GM12865 (cell line): ENCODE results near the gene TAB2.

Source experiments
- DNase-seq: peaks from one replicate; pipeline ENCODE4 v3.0.0; 2010; ENCODE audit warnings: low read depth
- H3K4me3 ChIP-seq: 2 replicates; pipeline ENCODE4 v1.5.1; 2011; ENCODE audit warnings: mild to moderate bottlenecking, low read depth, low read length, control low read depth
- CTCF ChIP-seq: IDR thresholded peaks from 2 replicates; pipeline ENCODE4 v1.5.1; 2011; ENCODE audit warnings: low read length, control low read depth, low read depth, inconsistent platforms; ENCODE audit not compliant: insufficient read depth; ENCODE audit errors: missing control alignments

Gene TAB2

GRCh38 chr6:149331043-149331807, 13.7 kb downstream of the TAB2 start:
- DNase-seq = no peak
- no peak for TF ChIP-seq CTCF
- no peak overlapping the region for H3K4me3 ChIP-seq

GRCh38 chr6:149331871-149332270, 14.4 kb downstream of the TAB2 start:
- H3K4me3 ChIP-seq = no peak overlapping the region
- TF ChIP-seq CTCF = no peak
- no peak for DNase-seq

- TF ChIP-seq CTCF = no peak
- no peak for DNase-seq
- no peak overlapping the region for H3K4me3 ChIP-seq
These were observed 15.2 kb downstream of the TAB2 start for GRCh38 chr6:149332602-149333265.

GRCh38 chr6:149333266-149333620, 15.7 kb downstream of the TAB2 start:
- no peak for DNase-seq
- H3K4me3 ChIP-seq = no peak overlapping the region

GRCh38 chr6:149334201-149334600, 16.7 kb downstream of the TAB2 start:
- no peak for TF ChIP-seq CTCF
- no peak overlapping the region for H3K4me3 ChIP-seq
- no peak for DNase-seq

More at GRCh38 chr6:149333266-149333620, 15.7 kb downstream of the TAB2 start:
- TF ChIP-seq CTCF = no peak

- no peak for TF ChIP-seq CTCF
- no peak overlapping the region for H3K4me3 ChIP-seq
- DNase-seq = no peak
These were observed 17.2 kb downstream of the TAB2 start for GRCh38 chr6:149334682-149335160.
